Prostate gland (tissue), 2 donors: ENCODE results near the gene CHCHD3. TPM values are rescaled to one million over a fixed set of nuclear protein-coding genes. Genes with fewer than 3 reads are reported as not detected.

Experiments used
- DNase-seq: peaks from one replicate; pipeline ENCODE4 v3.0.0-alpha.2; 2019; ENCODE audit warnings: low spot score
- H3K27ac ChIP-seq, 2 donors: fragments of 200-600 bp; sonication (generic); 2 replicates each; pipeline ENCODE4 v1.5.1; 2017 to 2019
- H3K27me3 ChIP-seq: fragments of 200-600 bp; sonication (generic); replicated peaks from 2 replicates; pipeline ENCODE4 v1.5.1; 2019; ENCODE audit not compliant: insufficient read depth
- H3K36me3 ChIP-seq, 2 donors: fragments of 200-600 bp; sonication (generic); 1 replicate in 1 of 2; 2 replicates in 1 of 2; pipeline versions ENCODE4 v1.5.1 to v1.8.1; 2017 to 2019
- H3K4me1 ChIP-seq: fragments of 200-600 bp; sonication (generic); replicated peaks from 2 replicates; pipeline ENCODE4 v1.5.1; 2019
- H3K4me3 ChIP-seq, 2 donors: fragments of 200-600 bp; sonication (generic); 2 replicates each; pipeline ENCODE4 v1.5.1; 2017 to 2019
- H3K9me3 ChIP-seq: fragments of 200-600 bp; sonication (generic); 2 replicates; pipeline ENCODE4 v1.5.1; 2017
- CTCF ChIP-seq, 4 experiments: fragments of 200-600 bp in 2 of 4; fragments of 450-650 bp in 2 of 4; sonication (generic) in 2 of 4; IDR thresholded peaks; 1 replicate in 3 of 4; 2 replicates in 1 of 4; pipeline ENCODE4 v1.5.1; 2016 to 2019; ENCODE audit warnings: antibody characterized with exemption in 4 of 4, mild to moderate bottlenecking in 2 of 4, moderate library complexity in 2 of 4
- POLR2A ChIP-seq: fragments of 450-650 bp; IDR thresholded peaks from one replicate; pipeline ENCODE4 v1.6.1; 2016; ENCODE audit warnings: antibody characterized with exemption, mild to moderate bottlenecking
- POLR2AphosphoS5 ChIP-seq: sonication (generic); formaldehyde crosslinking; IDR thresholded peaks from one replicate; pipeline ENCODE4 v1.6.1; 2017; ENCODE audit warnings: antibody characterized with exemption
- WGBS: methylation state at CpG from one replicate; pipeline ENCODE4 v1.1.5; 2018; 5-methylcytosine and 5-hydroxymethylcytosine counted together
- intact Hi-C: fragments of 100-400 bp; cut with DNase I; formaldehyde crosslinking; loops from one replicate; pipeline ENCODE4 v1.14.2; 2022
- total RNA-seq, 2 donors: library from RNA; depleted of rRNA; stranded (reverse); fragments of >200 nt; gene quantifications; one replicate each; pipeline ENCODE4 v1.1.0, GENCODE V29; 2016

The CHCHD3 gene
- total RNA-seq, 2 donors from 2014 or later = 33.2 to 40.9 TPM

GRCh38 chr7:132866551-132866950, 215.3 kb downstream of the CHCHD3 start:
- no peak for DNase-seq
- no peak overlapping the region for H3K27ac ChIP-seq
- TF ChIP-seq POLR2A = no peak
- TF ChIP-seq POLR2AphosphoS5 = no peak
- TF ChIP-seq CTCF (IDR thresholded peaks at IDR 0.05) = no peak
- 71% methylated on average over 1 of the region's 1 CpG for WGBS
- H3K27me3 ChIP-seq = no peaks in the 10 kb centered on the region
- H3K36me3 ChIP-seq = no peaks in the 10 kb centered on the region
- H3K4me1 ChIP-seq = no peaks in the 10 kb centered on the region
- intact Hi-C loops = no loop called here
- no peak overlapping the region for H3K4me3 ChIP-seq
- H3K9me3 ChIP-seq = no peaks in the 10 kb centered on the region

- no peak overlapping the region for H3K27ac ChIP-seq
- no peaks in the 10 kb centered on the region for H3K36me3 ChIP-seq
- no peaks in the 10 kb centered on the region for H3K9me3 ChIP-seq
- intact Hi-C loops = no loop called here
- no peak overlapping the region for H3K4me3 ChIP-seq
- H3K27me3 ChIP-seq = no peaks in the 10 kb centered on the region
- no peaks in the 10 kb centered on the region for H3K4me1 ChIP-seq
- WGBS = 100% methylated on average over 2 of the region's 2 CpGs
- no peak for DNase-seq
- TF ChIP-seq POLR2AphosphoS5 (no peak), CTCF (IDR thresholded peaks at IDR 0.05) (no peak), POLR2A (no peak)
Measured at GRCh38 chr7:132866144-132866531, 215.8 kb downstream of the CHCHD3 start.

DNA sequence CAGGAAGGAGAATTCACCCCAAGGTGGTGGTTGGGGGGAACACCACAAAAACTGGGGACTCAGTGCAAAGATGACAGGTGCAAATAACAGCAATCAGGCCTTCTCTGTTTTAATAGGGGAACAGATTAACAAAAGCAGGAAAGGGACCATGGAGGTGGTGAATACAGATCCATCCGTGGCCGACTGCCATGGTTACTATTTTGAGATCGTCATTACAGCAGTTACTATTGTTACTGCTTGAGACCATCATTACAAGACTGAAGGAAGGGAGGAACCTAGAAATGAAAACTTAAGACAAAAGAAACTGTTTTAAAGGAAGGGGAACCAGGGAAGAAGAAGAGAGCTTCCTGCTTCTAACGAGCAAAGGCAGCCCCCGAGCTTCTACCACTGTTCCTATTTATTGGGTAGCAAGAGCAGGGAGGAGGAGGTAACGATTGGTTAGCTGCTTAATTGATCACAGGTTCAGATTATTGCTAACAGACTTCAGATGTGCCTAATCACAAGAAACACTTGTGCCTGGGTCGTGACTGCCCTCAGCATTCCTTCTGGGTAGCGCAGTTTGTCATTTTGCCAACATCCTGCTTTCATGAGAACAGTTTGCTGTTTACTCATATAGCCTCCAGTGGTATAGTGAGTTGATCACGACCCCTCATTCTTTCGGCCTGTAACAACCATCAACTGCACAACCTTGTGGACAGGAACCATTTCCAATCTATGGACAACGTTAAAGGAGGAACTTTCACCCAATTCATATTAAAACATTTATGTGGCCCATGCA, 216.3 kb downstream of the CHCHD3 start:
- Histone ChIP-seq H3K9me3 (no peaks in the 10 kb centered on the region), H3K36me3 (no peaks in the 10 kb centered on the region), H3K4me1 (no peaks in the 10 kb centered on the region), H3K4me3 (no peak overlapping the region), H3K27me3 (no peaks in the 10 kb centered on the region), H3K27ac (no peak overlapping the region)
- WGBS = 72% methylated on average over 11 of the region's 11 CpGs
- no peak for DNase-seq
- intact Hi-C loops = no loop called here
- TF ChIP-seq CTCF (IDR thresholded peaks at IDR 0.05) (no peak), POLR2AphosphoS5 (no peak), POLR2A (no peak)

DNA sequence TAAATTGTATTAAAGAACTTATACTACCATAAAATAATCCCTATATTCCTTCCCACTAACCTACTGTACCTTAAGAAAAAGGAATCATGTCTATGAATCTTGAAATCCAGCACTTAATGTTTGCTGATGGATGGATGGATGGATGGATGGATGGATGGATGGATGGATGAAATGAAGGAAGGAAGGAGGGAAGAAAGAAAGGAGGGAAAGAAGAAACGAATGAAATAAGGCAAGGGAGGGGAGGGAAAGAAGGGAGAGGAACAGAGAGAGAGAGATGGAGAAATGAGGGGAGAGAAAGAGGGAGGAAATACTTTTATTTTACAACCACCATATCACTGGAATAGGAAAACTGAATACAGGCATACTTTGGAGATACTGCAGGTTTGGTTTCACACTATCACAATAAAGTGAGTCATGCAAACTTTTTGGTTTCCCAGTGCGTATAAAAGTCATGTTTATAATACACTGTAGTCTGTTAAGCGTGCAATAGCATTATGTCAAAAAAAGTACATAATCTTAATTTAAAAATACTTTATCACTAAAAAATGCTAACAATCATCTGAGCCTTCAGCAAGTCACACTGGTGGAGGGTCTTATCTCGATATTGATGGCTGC, 219.8 kb downstream of the CHCHD3 start:
- H3K4me1 ChIP-seq = no peaks in the 10 kb centered on the region
- H3K4me3 ChIP-seq = no peak overlapping the region
- WGBS = 94% methylated on average over 4 of the region's 4 CpGs
- DNase-seq = no peak
- intact Hi-C loops = no loop called here
- no peak overlapping the region for H3K27ac ChIP-seq
- TF ChIP-seq CTCF (IDR thresholded peaks at IDR 0.05) (no peak), POLR2A (no peak), POLR2AphosphoS5 (no peak)
- H3K9me3 ChIP-seq = no peaks in the 10 kb centered on the region
- no peaks in the 10 kb centered on the region for H3K36me3 ChIP-seq
- H3K27me3 ChIP-seq = no peaks in the 10 kb centered on the region

GRCh38 chr7:132861424-132861823, 220.5 kb downstream of the CHCHD3 start:
- H3K4me3 ChIP-seq = no peak overlapping the region
- no peak overlapping the region for H3K27ac ChIP-seq
- 64% methylated on average over 3 of the region's 3 CpGs for WGBS
- DNase-seq = no peak
- intact Hi-C loops = no loop called here
- no peaks in the 10 kb centered on the region for H3K9me3 ChIP-seq
- H3K27me3 ChIP-seq = no peaks in the 10 kb centered on the region
- no peaks in the 10 kb centered on the region for H3K36me3 ChIP-seq
- H3K4me1 ChIP-seq = no peaks in the 10 kb centered on the region
- TF ChIP-seq CTCF (IDR thresholded peaks at IDR 0.05) (no peak), POLR2A (no peak), POLR2AphosphoS5 (no peak)
